GM18519 (cell line): Measurements from ENCODE around the gene ARL17B.
"Not testable (repeated sequence)": the region's sequence is repeated elsewhere in the genome, so short reads cannot be mapped to it uniquely, and the experiment has no call there.

Source experiments
- ATAC-seq: cut with Tn5 transposase; IDR thresholded peaks from one replicate; pipeline ENCODE4 v1.9.1; 2021; ENCODE audit warnings: mild to moderate bottlenecking, moderate library complexity; ENCODE audit not compliant: unreplicated experiment, low FRiP score

The ARL17B gene

GRCh38 chr17:46361755-46362154 is at the start of gene ARL17B:
Gene ARL17B (minus strand): TSS chr17:46361766. CDS start chr17:46358397, 3,369 bp downstream.
- peak; percentile 85 for ATAC-seq

GRCh38 chr17:46409864-46410263 is 48.3 kb upstream of the ARL17B start:
- ATAC-seq, result not testable (repeated sequence)

- not testable (repeated sequence) for ATAC-seq
Observed at GRCh38 chr17:46407155-46407554, 45.6 kb upstream of the ARL17B start.

GRCh38 chr17:46401033-46401787 is 39.6 kb upstream of the ARL17B start:
- ATAC-seq, result not testable (repeated sequence)

- not testable (repeated sequence) for ATAC-seq
Observed at GRCh38 chr17:46400543-46400942, 39.0 kb upstream of the ARL17B start.

- ATAC-seq, result not testable (repeated sequence)
Observed at GRCh38 chr17:46399993-46400392, 38.4 kb upstream of the ARL17B start.

GRCh38 chr17:46396292-46396691 is 34.7 kb upstream of the ARL17B start:
- not testable (repeated sequence) for ATAC-seq

GRCh38 chr17:46393702-46394101 is 32.1 kb upstream of the ARL17B start:
- not testable (repeated sequence) for ATAC-seq

DNA sequence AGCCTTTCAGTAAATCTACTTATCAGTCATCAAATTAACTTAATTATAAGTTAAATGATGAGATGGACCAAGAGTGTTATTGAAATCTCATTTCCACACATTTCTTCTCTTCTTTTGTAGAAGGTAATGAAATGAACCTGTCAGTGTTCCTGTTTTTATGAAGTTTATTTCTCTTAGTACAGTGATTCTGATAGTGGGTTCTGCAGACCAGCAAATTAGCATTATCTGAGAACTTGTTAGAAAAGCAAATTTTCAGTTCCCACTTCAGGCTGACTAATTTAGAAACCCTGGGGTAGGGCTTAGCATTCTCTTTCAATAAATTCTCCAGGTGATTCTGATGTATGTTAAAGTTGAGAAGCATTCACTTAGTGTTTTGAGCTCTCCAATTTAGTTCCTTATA is 23.9 kb upstream of the ARL17B start:
- ATAC-seq, result not testable (repeated sequence)

GRCh38 chr17:46383118-46383517 is 21.6 kb upstream of the ARL17B start:
- not testable (repeated sequence) for ATAC-seq

GRCh38 chr17:46373418-46373817 is 11.9 kb upstream of the ARL17B start:
- ATAC-seq, result not testable (repeated sequence)

- peak; percentile 36 for ATAC-seq
Observed at GRCh38 chr17:46372236-46373229, 11.0 kb upstream of the ARL17B start.

DNA sequence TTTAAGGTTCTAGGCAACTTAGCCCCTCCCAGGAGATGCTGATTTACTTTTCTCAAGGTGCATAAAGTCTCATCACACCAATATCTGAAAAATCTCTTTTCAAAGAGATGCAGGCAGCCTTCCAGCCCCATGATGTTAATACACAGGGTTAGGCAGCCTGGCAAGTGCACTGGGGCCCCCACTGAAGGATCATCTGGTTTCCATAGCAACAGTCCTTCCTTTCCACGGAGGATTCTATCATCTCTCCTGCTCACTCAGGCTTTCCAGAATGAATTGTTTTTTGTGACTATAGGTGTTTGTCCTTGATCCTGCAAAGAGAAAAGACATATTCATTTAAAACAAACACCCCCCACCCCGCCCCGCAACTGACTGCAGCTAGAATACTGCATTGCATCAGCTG is 6.0 kb upstream of the ARL17B start:
- ATAC-seq, result not testable (repeated sequence)

DNA sequence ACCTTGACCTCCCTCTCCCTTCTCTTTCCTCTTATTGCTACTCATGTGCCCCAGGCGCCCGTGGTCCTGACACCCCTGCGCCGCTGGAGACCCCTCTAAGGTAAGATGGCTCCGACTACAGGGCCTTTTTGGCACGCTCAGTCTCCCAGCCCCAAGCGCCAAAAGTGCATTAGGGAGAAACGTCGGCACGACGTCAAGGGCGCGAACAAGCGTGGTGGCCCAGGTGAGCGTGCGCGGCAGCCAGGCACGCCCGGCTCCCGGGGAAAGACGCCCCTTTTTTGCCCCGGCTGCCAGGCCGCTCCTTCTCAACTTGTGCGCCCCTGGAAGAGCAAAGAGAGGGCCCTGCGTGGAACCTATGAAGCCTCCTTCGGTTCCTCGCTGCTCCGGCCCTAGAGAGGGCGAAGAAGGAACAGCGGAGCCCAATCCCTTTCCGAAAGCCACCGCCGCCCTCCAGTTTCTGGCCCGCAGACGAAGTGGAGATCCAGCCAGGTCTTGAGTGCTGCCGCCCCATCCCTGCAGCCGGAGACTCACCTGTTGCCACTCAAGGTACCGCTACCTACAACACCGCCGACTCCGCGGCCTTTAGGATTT is 326 bp downstream of the ARL17B start:
- ATAC-seq, result peak; percentile 31

- ATAC-seq, result not testable (repeated sequence)
Observed at GRCh38 chr17:46353856-46354255, 7.7 kb downstream of the ARL17B start.

GRCh38 chr17:46349060-46349459 is 12.5 kb downstream of the ARL17B start:
- ATAC-seq, result not testable (repeated sequence)

DNA sequence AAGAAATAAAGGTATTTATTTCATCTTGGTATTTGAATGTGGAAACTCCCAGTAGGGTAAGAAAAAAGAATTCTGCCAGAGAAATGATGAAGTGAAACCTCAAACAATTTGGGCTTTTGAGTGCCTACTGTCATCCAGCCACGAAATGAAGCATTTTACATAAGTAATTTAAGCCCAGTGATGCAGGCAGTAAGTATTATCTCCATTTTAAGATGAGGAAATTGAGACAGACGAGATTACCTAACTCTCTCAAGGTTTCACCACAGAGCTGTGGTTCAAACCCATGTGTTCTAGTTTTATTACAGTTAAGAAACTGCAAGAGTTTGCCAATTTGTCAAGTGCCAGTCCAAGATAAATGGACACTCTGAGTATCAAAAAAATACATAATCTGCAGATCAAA is 13.2 kb downstream of the ARL17B start:
- not testable (repeated sequence) for ATAC-seq

DNA sequence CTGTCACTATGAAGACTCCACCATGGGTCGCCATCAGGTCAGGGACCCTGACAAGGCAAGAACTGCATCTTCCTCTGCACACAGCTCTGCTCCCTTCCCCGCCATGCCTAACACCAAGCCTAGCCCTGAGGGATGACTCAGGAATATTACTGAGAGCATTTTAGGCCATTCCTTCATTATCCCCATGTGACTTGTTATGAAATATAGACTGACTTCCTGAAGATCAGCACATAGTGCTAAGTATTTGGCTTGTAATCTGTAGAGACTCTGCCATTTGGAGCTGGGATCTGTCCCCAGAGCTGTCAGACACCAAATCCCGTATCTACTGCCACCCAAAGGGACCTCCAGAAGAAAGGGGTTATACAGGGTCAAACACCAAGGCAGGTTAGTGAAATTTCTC is 19.4 kb downstream of the ARL17B start:
- not testable (repeated sequence) for ATAC-seq

GRCh38 chr17:46341220-46341619 is 20.3 kb downstream of the ARL17B start:
- ATAC-seq, result not testable (repeated sequence)

DNA sequence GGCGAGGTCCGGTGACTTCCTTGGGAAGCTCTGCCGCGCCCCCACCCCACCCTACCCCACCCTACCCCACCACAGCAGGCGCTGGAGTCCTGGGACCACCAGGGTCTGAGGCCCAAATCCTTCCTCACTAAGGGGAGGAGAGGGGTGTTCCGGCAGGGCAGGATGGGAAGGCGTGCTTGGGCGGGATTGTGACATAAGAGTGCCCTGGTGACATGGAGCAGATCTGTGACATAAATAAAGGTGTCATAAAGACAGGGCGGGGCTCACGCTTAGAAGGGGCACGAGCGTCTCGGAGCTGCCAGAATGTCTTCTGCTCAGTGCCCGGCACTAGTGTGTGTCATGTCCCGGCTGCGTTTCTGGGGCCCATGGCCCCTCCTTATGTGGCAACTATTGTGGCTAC is 66.7 kb downstream of the ARL17B start, which contains the start of gene LRRC37A:
Gene LRRC37A, plus strand, starts transcription at position 301 of the 400 bp plus-strand sequence. Its CDS starts 3 bp downstream, at position 304.
- ATAC-seq, result not testable (repeated sequence)
